Measurements from ENCODE around the gene MYO7B.
"Not testable (repeated sequence)": the region's sequence is repeated elsewhere in the genome, so short reads cannot be mapped to it uniquely, and the experiment has no call there.

The MYO7B gene

DNA sequence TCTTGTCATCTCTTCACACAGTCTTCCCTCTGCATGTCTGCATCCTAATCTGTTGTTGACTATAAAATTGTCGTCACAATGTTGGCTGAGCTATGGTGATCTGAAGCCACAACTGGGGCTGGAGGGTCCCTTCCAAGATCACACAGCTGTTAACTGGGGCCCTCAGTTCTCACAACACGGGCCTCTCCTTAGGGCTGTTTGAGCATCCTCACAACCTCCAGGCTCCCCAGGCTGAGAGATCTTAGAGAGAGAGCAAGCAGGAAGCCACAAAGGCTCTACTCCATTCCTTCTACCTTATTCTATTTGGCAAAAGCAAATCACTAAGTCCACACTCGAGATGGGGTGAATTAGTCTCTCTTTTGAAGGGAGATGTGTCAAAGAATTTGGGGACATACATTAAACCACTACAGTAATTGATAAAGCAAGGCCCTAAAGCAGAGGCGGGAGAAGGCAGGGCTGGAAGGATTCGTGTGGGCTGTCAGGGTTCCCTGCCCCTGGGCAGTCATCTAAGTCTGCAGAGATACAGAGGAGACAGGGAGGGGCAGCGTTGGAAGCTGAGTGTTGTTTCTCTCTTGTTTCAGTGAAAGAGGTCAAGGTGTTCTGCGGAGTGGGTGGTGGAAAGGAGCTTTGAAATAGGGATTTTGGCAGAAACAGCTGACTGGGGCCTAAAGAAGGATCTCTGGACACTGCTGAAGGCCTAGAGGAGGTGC is 15.9 kb downstream of the MYO7B start:
- no peak for DNase-seq (ENCODE audit: low read depth in 2 of 2, low spot score in 1 of 2)

DNA sequence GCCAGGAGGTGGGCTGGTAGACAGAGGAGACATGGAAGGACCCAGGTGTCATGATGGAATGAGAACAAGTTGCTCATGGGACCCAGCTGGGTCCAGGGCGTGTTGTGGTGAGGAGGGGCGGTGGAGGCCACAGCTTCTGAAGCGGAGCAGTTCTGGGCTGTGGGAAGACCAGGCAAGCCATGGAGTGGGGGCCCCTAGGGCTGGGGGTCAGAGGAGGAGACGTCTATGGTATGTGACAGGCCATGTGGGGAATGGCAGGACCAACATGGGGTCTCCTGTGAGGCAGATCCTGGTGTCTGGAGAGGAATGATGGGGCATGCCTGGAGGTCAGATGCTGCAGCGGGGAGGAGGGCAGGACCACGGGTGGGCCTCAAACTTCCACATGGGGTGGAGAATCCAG is 16.9 kb downstream of the MYO7B start:
- no peak for DNase-seq (ENCODE audit: low read depth in 2 of 2, low spot score in 1 of 2)

DNA sequence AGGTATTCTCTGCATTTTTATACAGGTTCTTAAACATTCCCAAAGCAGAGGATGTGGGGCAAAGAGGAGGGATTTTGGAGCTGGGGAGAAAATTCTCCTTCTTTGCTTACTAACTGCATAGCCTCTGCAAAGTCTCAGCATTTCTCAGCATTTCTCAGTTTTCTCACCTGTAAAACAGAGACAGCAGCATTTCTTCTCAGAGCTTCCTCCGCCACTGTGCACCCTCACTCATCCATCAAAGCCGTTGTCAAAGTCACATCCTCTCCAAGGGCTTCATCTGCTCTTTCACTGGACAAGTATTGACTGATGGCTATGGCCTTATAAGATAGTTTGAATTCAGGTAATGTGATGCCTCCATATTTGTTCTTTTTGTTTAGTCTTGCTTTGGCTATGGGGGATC is 17.4 kb downstream of the MYO7B start:
- no peak for DNase-seq (ENCODE audit: low read depth in 2 of 2, low spot score in 1 of 2)

DNA sequence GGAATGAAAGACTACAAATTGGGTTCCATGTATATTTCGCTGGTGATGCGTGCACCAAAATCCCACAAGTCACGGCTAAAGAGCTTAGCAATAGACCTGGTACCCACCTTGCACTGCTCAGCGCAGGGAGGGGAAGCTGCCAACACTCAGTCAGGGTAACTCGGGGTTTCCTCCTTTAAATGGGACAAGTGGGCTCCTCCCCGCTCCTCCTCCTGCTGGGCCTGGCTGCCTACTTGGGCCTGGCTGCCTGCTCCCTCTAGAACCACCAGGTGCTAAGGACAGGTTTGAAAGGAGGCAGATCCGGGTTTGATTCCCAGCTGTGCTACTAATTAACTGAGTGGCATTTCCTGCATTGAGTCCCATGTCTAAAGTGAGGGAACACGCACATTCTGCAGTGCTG is 23.4 kb downstream of the MYO7B start:
- no peak for DNase-seq (ENCODE audit: low read depth in 2 of 2, low spot score in 1 of 2)

DNA sequence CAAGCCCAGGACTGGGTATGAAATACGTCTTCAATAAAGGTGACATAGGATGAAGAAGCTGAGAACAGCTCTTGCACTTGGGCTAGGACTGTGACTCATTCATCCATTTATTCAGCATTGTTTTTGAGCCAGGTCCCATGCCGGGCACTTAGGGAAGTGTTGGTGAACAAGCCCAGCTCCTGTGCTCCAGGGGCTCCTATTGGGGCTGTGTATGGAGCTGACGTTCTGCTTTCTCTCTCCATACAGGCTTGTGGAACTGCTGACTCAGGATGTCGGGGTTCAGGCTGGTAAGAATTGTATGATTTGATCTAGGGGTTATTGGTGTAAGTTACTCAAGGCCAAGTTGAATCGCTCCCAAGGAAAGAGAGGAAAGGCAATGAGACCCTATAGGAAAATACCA is 24.0 kb downstream of the MYO7B start:
- no peak for DNase-seq (ENCODE audit: low read depth in 2 of 2, low spot score in 1 of 2)

DNA sequence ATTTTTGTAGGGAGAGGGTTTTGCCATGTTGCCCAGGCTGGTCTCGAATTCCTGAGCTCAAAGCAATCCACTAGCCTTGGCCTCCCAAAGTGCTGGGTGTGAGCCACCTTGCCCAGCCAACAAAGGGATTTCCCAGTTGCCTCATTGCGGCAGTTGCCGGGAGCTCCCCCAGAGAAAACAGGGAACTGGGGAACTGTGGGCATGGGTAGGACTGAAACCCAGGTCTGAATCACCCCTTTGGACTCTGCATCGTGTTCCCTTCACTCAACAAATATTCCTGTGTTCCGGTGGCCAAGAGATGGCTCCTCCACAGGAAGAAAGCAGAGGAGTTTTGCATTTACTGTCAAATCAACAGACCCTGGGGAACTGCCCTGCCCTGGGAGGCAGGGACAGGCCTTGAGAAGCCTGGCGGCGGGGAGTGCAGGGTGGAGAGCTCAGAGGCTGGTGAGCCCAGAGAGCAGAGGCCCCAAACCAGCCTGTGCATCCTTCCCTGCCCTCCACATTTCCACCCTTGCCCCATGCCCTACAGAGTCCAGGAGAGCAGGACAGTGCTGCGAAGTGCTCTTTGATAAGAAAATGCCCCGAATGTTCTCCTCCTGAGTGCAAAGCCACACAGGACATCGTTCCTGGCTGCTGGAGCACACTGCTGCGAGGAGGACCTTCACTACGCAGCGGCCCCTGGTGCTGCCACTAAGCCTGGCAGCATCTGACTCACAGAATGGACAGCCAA is 24.9 kb downstream of the MYO7B start:
- DNase-seq (ENCODE audit: low read depth in 2 of 2, low spot score in 1 of 2): no peak

DNA sequence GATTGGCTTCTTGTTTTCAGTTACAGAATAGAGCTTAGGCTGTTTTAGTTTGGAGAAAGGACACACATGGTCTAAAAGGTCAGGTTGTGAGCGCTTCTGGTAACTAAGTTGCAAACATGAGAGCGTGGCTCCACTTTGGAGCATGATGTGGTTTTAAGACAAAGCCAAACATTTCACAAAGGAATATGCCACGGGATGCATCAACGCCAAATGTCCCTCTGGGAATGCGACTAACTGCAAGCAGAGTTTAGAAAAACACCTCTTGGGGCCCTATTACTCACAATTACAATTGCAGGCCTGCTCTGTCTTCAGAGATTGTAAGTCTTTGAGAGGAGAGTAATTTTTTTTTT is 25.4 kb downstream of the MYO7B start:
- no peak for DNase-seq (ENCODE audit: low read depth in 2 of 2, low spot score in 1 of 2)

DNA sequence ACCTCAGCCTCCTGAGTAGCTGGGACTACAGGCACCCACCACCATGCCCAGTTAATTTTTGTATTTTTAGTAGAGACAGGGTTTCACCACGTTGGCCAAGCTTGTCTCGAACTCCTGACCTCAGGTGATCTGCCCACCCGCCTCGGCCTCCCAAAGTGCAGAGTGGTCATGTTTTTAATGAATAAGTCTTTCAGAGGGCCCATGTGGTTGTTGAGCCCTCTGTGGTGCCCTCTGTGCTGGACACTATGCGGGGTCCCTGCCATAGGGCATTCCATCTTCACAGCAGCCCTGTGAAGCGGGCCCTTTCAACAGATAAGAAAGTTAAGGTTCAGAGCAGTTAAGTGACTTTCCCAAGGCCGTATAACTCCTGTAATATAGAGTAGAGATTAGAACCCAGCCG is 25.9 kb downstream of the MYO7B start:
- no peak for DNase-seq (ENCODE audit: low read depth in 2 of 2, low spot score in 1 of 2)

DNA sequence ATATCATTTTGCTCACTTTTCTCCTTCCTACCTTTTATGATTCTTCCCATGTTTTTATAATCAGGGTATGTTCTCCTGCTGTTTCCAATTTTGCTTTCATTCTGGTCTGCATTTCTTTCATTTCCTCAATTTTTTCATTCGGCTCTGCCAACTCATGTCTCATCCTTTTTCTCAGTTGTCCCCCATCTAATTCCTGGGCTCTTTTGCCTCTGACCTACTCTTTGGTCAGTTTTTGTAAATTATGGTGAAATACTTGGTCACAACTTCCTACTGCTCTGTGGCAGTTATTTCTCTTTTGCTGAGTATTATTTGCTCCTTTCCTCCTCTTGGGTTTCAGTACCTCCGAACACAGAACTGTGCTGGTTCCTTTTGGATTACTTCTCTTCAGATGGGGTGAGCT is 27.5 kb downstream of the MYO7B start:
- DNase-seq (ENCODE audit: low read depth in 2 of 2, low spot score in 1 of 2): no peak

DNA sequence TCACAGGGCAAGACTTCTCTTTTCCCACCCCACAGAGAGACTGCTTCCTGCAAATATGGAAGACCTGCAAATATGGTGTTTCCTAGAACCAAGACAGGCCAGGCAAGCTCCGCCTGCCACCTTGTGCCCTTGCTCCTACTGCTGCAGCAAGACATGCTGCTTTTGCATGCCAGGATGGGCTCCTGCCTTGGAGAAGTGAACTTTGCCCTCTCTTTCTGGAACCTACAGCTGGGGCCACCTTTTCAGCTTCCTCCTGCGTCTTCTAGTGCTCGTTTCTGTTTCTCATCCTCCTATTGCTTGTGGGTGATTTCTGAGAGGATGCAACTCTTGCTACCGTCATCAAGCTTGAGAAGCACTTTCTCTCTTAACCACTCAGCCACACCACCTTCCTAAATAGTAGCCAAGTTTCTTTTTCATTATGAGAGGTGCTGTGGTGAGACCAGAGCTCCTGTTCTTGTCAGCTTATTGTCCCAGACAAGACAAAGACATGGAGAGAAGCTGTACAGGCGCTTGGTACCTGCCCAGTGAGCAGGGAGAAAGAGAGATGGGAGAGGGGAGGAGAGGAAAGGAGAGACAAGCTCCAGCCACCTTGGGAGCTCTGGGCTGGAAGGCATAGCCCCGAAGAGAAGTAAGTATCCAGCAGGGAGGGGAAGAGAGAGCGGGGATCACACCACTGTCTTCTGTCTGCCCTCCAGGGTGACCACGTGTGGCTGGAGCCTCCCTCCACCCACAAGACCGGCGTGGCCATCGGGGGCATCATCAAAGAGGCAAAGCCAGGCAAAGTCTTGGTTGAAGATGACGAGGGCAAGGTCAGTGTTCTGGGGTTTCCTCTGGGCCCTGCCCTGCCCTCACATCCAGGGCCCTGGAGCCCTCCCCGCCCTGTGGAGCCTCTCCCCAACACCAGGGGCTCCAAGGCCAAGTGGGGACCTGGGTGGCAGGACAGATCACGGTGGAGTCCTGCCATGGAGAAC is 28.3 kb downstream of the MYO7B start:
- no peak for DNase-seq (ENCODE audit: low read depth in 2 of 2, low spot score in 1 of 2)

DNA sequence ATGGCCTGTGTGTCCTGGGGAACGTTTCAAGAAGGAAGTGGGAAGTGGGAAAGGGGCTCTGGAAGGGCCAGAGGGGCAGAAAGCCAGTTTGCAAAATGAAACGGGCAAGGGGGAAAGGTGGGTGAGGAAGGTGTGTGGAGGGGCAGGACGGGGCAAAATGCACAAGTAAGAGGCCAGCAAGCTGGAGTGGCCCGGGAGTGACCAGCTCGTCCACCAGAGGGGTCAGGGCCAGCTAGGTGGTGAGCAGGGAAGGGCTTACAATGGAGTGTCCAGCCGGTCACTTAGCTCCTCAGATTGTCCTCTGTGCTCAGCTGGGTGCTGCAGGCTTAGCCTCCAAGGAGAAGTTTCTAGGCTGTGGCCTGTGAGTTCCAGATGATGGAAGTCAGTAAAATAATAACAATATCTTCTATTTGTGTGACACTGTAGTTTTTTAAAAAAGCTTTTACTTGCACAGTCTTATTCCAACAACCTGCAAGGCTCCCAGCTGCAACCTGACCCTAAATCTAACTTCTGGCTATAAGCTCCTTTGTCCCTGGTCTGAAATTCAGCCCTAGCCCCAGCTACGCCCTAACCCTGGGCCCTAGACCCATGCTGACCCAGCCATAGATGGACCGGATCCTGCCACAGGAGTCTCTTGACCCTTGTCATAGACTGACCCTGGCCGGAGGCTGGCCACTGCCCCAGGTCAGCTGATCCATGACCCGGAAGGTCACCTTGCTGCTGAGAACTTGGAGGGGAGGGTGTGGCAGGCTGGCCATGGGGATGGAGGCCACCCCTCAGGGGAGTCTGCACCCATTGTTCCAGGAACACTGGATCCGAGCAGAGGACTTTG is 29.2 kb downstream of the MYO7B start:
- no peak for DNase-seq (ENCODE audit: low read depth in 2 of 2, low spot score in 1 of 2)

DNA sequence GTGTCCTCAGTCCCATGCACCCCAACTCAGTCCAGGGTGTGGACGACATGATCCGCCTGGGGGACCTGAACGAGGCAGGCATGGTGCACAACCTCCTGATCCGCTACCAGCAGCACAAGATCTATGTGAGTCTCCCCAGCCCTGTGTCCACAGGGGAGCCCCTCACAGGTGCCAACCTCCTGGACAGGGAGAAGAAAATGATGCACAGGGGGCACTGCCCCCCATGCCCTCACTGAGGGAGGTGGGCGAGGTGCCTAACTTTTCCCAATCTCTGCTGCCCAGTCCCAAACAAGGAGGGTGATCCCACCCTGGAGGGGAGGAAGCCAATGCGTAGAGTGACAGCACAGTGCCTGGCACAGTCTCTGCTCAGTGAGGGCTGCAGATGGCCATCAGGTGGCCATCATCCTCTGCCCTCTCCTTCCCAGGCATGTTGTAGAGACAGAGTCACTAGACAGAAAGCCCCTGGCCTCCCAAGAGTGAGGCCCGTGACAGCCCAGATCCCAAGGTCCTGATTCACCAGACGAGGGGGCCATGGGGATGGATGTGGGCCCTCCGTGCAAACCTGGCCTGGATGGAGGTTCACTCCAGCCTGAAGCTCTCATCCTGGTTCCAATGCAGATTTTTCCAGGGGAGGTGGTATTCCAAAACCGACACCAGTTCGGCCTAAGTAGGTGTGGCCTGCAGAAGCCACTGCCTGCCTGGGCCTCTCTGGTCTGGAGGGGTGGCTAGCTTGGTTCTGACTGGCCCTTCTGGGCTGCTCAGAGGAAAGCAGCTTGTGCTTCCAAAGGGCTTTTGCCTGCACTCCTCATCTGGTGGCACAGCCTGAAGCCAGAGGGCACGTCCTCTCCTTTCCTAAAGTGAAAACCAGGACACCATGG is 30.0 kb downstream of the MYO7B start:
- no peak for DNase-seq (ENCODE audit: low read depth in 2 of 2, low spot score in 1 of 2)

DNA sequence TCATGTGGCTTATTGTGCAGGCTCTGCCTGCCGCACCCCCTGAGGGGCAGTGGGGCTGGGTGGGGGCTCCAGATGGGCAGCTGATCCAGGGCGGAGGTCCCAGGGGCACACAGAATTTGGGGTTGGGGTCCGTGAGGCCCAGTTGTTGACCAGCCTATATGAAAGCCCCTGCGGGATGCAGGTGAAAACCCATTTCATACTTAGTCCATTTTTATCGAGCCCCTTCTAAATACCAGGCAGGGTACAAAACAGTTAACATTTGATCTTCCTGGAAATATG is 30.6 kb downstream of the MYO7B start:
- DNase-seq (ENCODE audit: low read depth in 2 of 2, low spot score in 1 of 2): no peak

DNA sequence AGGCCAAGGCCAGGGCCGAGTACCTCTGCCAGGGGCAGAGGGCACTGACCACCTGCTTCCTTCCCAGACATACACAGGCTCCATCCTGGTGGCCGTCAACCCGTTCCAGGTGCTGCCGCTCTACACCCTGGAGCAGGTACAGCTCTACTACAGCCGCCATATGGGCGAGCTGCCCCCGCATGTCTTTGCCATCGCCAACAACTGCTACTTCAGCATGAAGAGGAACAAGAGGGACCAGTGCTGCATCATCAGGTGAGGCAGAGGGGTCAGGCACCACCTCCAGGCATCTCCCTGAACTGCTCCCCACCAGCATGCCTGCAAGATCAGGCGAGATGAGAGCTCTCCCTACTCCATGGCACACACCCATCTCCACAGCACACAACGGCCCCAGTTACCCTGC is 31.1 kb downstream of the MYO7B start:
- no peak for DNase-seq (ENCODE audit: low read depth in 2 of 2, low spot score in 1 of 2)

DNA sequence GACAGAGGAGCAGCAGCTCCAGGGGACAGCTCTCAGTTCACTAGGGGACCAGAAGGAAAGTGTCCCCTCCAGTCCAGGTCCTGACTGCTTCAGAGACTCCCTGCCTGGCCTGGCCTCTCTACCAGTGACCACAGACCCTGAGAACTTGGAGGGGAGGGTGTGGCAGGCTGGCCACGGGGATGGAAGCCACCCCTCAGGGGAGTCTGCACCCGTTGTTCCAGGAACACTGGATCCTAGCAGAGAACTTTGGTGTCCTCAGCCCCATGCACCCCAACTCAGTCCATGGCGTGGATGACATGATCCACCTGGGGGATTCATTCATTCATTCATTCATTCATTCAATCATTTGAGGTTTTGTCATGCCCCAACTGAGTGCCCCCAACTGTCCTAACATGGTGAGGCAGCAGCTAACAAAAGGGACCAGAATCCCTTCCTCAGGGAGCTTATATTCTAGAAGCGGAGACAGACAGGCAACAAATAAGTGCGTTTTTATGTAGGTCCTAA is 31.9 kb downstream of the MYO7B start:
- no peak for DNase-seq (ENCODE audit: low read depth in 2 of 2, low spot score in 1 of 2)

DNA sequence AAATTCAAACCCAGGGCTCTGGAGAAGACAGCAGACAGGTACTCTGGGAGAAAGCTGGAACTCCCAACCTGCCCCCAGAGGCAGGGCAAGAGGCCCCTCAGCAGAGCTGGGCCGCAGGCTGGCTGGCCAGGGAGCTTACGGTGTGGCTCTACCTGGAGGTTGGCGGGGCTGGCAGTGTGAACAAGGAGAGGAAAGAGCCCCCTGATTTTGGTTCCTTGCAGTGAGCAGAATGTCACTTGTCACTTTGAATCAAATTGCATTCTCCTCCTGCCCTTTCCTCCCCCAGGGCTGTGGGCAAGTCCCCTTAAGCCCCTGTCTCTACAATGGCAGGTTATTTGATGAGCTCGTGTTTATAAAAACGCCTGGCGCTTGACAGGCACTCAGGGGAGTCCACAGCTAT is 32.6 kb downstream of the MYO7B start:
- no peak for DNase-seq (ENCODE audit: low read depth in 2 of 2, low spot score in 1 of 2)

DNA sequence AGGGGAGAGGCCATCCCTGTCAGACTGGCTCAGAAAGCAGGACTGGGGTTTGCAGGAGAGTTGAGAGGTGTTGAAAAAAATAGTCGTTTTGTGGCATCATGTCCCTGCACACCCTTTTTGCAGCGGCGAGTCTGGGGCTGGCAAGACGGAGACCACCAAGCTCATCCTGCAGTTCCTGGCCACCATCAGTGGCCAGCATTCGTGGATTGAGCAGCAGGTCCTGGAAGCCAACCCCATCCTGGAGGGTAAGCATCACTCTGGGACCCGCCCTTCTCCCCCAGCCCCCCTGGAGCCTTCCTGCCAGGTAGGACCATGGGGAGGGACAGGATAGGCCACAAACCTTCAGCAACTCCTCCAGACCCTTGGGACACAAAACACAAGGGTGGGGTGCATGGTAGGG is 34.2 kb downstream of the MYO7B start:
- no peak for DNase-seq (ENCODE audit: low read depth in 2 of 2, low spot score in 1 of 2)

DNA sequence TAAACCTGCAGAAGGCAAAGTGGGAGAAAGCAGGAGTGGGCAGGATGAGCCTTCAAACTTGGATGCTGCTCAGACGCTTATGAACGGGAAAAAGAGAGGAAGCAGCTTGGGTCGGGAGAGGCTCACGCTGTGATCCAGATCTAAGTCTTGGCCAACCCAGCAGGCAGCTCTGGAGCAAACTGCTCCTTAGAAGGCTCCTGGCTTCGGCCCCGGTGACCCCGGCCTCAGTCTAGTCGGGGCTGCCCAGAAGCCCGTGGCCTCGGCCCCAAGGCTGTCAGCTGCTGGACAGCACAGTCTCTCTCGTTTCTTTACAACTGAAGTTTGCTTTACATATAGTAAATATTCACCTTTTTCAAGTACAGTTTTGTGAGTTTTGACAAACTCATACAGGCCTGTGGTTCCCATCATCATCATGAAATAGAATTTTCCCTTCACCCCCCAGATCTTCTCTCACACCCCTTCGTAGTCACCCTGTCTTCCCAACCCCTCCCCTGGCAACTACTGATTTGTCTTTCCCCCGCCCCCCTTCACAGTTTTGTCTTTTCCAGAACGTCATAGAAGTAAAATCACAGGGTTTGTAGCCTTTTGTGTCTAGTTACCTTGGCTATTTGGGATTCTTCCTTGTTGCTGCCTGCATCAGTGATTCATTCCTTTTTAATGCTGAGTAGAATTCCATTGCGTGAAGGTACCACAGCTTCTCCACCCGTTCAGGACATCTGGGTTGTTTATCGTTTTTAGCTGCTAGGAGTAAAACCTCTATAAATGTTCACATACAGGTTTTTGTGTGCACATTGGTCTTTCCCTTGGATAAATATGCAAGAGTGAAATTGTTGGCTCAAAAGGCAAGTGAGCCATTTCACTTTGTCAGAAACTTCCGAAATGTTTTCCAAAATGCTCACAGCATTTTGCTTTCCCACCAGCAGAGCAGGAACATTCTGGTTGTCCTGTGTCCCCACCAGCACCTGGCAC is 35.1 kb downstream of the MYO7B start:
- no peak for DNase-seq (ENCODE audit: low read depth in 2 of 2, low spot score in 1 of 2)

DNA sequence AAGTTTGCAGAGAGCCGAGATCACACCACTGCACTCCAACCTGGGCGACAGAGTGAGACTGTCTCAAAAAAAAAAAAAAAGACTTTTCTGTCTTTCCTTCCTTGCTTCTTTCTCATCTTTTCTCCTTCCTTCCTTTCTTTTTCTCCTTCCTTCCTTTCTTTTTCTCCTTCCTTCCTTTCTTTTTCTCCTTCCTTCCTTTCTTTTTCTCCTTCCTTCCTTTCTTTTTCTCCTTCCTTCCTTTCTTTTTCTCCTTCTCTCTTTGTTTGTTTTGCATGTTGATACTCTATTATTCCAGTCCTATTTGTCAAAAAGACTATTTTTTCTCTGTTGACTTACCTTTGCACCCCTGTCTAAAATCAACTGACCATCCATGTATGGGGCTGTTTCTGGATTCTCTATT is 36.9 kb downstream of the MYO7B start:
- DNase-seq (ENCODE audit: low read depth in 2 of 2, low spot score in 1 of 2): not testable (repeated sequence)

Data from stimulated activated CD8-positive, alpha-beta memory T cell treated with anti-CD3 and anti-CD28 coated beads, Interleukin-4, amount 100 ng/mL, for 4 hours (primary cell).